Fibroblast of lung (primary cell): ENCODE results near the gene CCDC150.

ENCODE experiments used
- EZH2 ChIP-seq: IDR thresholded peaks from 2 replicates; pipeline ENCODE4 v1.5.1; 2012; ENCODE audit warnings: low read length, control low read depth, mild to moderate bottlenecking; ENCODE audit errors: missing control alignments
- TF ChIP-seq, protein P1 (sequence below), 2 donors: IDR thresholded peaks in 1 of 2; conservative IDR thresholded peaks in 1 of 2; 1 replicate in 1 of 2; 2 replicates in 1 of 2; pipeline ENCODE4 v1.5.1; 2011 to 2012; ENCODE audit warnings: low read length in 2 of 2, control low read depth in 1 of 2, inconsistent platforms in 1 of 2, low read depth in 1 of 2, mild to moderate bottlenecking in 1 of 2

DNA sequence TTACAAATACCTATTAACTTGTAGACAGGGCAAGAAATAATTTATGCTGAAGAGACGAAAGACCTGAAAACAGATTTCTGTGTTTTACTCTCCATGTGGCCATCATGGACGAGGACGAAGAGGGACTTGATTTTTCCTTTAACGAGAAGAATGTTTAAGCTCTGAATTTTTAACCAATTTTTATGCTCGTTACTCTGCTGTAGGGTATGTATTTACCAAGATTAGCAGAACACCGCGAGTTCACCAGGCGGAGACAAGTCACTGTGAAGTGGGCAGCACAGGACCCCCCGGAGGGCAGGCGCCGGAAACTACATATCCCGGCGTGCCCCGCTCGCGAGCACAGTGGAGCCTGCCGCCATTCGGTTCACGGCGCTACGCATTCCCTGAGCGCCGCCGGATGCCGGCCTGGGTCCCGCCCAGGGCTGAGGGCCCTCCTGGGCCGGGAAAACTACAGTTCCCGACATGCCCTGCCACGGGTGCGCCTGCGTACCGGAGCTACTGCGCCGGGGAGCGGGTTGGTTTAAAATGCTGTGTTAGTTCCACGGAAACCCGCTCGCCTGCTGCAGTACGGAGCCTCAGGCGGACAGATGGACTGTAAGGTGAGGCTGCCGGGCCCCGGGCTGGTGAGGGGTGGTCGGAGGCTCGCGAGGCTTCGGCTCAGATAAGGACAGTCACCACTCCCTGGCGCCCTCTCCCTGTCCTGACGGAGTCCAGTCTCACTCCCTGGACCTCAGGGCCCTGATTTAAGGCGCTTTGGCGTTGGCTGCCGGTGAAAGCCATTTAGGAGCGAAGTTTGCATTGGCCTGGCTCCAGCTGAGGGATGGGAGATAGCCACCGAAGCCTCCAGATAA is at the start of gene CCDC150:
- TF ChIP-seq, protein P1, sequence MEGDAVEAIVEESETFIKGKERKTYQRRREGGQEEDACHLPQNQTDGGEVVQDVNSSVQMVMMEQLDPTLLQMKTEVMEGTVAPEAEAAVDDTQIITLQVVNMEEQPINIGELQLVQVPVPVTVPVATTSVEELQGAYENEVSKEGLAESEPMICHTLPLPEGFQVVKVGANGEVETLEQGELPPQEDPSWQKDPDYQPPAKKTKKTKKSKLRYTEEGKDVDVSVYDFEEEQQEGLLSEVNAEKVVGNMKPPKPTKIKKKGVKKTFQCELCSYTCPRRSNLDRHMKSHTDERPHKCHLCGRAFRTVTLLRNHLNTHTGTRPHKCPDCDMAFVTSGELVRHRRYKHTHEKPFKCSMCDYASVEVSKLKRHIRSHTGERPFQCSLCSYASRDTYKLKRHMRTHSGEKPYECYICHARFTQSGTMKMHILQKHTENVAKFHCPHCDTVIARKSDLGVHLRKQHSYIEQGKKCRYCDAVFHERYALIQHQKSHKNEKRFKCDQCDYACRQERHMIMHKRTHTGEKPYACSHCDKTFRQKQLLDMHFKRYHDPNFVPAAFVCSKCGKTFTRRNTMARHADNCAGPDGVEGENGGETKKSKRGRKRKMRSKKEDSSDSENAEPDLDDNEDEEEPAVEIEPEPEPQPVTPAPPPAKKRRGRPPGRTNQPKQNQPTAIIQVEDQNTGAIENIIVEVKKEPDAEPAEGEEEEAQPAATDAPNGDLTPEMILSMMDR (conservative IDR thresholded peaks at IDR 0.05 in 1 of 2, IDR thresholded peaks at IDR 0.05 in 1 of 2; ENCODE audit: low read depth in 1 of 2, low read length in 2 of 2): peak; percentile 21 to 28
- TF ChIP-seq EZH2: no peak
